ENCODE results near the gene MGLL. TPM values are rescaled to one million over a fixed set of nuclear protein-coding genes. Genes with fewer than 3 reads are reported as not detected.

The MGLL gene
- total and polyA plus RNA-seq, 9 donors, result 4.5 to 22.4 (median 13.3) TPM

DNA sequence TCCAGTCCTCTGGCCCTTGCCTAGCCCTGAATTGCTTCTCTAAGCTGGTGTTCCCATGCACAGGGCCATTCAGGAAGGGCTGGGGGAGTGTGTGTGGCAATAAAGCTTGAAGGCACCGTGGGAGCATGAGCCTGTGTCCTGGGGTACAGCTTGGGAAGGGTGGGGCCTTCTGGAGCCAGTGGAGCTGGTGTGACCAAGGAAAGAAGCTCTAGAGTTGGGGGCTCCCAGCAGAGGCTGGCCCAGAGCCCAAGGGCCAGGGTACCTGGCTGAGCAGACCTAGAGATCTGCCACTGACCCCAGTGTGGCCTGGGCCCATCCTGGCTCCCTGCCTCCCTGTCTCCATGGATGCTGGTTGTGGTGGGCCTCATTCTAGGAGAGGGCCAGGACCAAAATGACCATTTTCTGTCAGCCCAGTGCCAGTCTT, 141.5 kb downstream of the MGLL start:
- no peak for TF ChIP-seq CTCF (IDR thresholded peaks at IDR 0.05)
- TF ChIP-seq POLR2A (IDR thresholded peaks at IDR 0.05), result no peak
- TF ChIP-seq EP300 (IDR thresholded peaks at IDR 0.05), result no peak
- DNase-seq, result peak in 4 of 5 donors; percentile 8 to 32 (median 14)
- Histone ChIP-seq H3K36me3 (no peaks in the 10 kb centered on the region), H3K27ac (no peak overlapping the region), H3K4me1 (ENCODE audit: insufficient read depth) (no peaks in the 10 kb centered on the region), H3K4me3 (no peak overlapping the region), H3K9me3 (no peaks in the 10 kb centered on the region), H3K27me3 (no peaks in the 10 kb centered on the region)
- intact Hi-C loops (cut with DNase I), result no loop called here
- 92 to 100% (median 93%) methylated on average over 1 of the region's 1 CpG for WGBS, 3 donors

DNA sequence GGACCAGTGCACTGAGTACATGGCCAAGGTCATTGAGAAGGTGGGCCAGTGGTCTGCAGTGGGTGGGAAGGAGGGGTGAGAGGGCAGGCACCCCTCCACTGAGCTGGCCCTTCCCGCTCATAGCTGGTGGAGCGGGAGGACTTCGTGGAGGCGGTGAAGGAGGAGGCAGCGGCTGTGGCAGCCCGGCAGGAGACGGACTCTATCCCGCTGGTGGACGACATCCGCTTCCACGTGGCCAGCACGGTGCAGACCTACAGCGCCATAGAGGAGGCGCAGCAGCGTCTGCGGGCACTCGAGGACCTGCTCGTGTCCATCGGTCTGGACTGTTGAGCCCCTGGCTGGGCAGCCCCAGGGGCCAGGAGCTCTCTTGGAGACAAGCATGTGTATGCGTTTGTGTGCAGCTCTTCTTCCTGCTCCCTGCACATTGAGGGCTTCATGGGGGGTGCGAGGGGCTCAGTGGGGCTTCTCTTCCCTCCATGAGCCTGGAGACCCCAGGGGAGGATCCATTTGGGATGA, 142.1 kb downstream of the MGLL start:
- no peaks in the 10 kb centered on the region for H3K36me3 ChIP-seq

DNA sequence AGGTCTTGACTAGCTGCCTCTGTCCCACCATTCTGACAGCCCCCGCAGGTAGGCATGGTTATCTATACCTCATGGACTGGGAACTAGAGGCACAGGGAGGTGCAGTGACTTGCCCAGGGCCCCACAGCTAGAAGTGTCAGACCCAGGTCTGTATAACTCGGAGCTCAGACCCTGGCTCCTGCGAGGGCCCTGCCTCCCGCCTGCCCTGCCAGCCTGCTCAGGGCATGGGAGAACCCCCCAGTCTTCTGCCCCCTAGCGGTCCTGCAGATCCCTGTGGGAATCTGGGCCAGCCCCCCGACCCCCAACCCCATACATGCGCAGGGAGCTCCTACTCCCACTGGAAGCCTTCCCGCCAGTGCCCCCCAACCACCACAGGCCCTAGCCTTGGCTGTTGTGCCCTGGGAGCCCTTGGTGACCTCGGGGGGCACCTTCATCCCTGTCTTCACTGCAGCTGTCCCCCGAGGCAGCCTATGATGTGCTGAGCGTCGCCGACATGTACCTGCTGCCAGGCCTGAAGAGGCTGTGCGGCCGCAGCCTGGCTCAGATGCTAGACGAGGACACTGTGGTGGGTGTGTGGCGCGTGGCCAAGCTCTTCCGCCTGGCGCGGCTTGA, 142.7 kb downstream of the MGLL start:
- no peaks in the 10 kb centered on the region for H3K9me3 ChIP-seq
- intact Hi-C loops (cut with DNase I), result loop anchor here in 1 of 4 donors (10.0 kb wide), 1 partner anchor 85 kb away; the partner anchor contains the start of genes MCM2 and TPRA1
- no peak for TF ChIP-seq EP300 (IDR thresholded peaks at IDR 0.05)
- no peaks in the 10 kb centered on the region for H3K27me3 ChIP-seq
- H3K4me1 ChIP-seq (ENCODE audit: insufficient read depth), result no peaks in the 10 kb centered on the region
- H3K27ac ChIP-seq, result no peak overlapping the region
- 86 to 87% (median 87%) methylated on average over 16 to 21 of the region's 21 CpGs for WGBS, 3 donors
- no peaks in the 10 kb centered on the region for H3K36me3 ChIP-seq
- no peak overlapping the region for H3K4me3 ChIP-seq
- DNase-seq, result peak in 4 of 5 donors; percentile 4 to 36 (median 24)

More for the DNA sequence above, 142.1 kb downstream of the MGLL start:
- TF ChIP-seq POLR2A (IDR thresholded peaks at IDR 0.05), result no peak
- TF ChIP-seq EP300 (IDR thresholded peaks at IDR 0.05), result no peak
- TF ChIP-seq CTCF (IDR thresholded peaks at IDR 0.05), result no peak
- 93 to 97% (median 96%) methylated on average over 21 of the region's 21 CpGs for WGBS, 3 donors
- intact Hi-C loops (cut with DNase I), result no loop called here
- no peaks in the 10 kb centered on the region for H3K4me1 ChIP-seq (ENCODE audit: insufficient read depth)
- H3K4me3 ChIP-seq, result no peak overlapping the region
- no peak overlapping the region for H3K27ac ChIP-seq
- peak in 3 of 5 donors; percentile 6 to 40 (median 12) for DNase-seq
- no peaks in the 10 kb centered on the region for H3K27me3 ChIP-seq
- H3K9me3 ChIP-seq, result no peaks in the 10 kb centered on the region

GRCh38 chr3:127678611-127679533, 143.4 kb downstream of the MGLL start:
- Histone ChIP-seq H3K27me3 (no peaks in the 10 kb centered on the region), H3K4me1 (ENCODE audit: insufficient read depth) (no peaks in the 10 kb centered on the region), H3K27ac (no peak overlapping the region), H3K4me3 (no peak overlapping the region), H3K36me3 (no peaks in the 10 kb centered on the region), H3K9me3 (no peaks in the 10 kb centered on the region)
- peak in 4 of 5 donors; percentile 6 to 23 (median 10) for DNase-seq
- 82 to 85% (median 83%) methylated on average over 11 to 12 of the region's 12 CpGs for WGBS, 3 donors
- intact Hi-C loops (cut with DNase I), result loop anchor here in 1 of 4 donors (10.0 kb wide), 1 partner anchor 84 kb away; the partner anchor contains the start of genes MCM2 and TPRA1
- TF ChIP-seq POLR2A (IDR thresholded peaks at IDR 0.05) (no peak), CTCF (IDR thresholded peaks at IDR 0.05) (no peak), EP300 (IDR thresholded peaks at IDR 0.05) (no peak)

Measured in ovary (tissue), 9 donors.